Activated CD4-positive, alpha-beta T cell treated with anti-CD3 and anti-CD28 coated beads for 4 hours (primary cell): ENCODE data around the gene SH2D4B.

Source experiments
- DNase-seq, 2 donors: peaks; one replicate each; pipeline ENCODE4 v3.0.0-alpha.2; 2020

SH2D4B gene

GRCh38 chr10:80596391-80597257, 58.9 kb downstream of the SH2D4B start:
- peak; percentile 7 to 38 for DNase-seq

GRCh38 chr10:80598084-80598798, 60.5 kb downstream of the SH2D4B start:
- no peak for DNase-seq

DNA sequence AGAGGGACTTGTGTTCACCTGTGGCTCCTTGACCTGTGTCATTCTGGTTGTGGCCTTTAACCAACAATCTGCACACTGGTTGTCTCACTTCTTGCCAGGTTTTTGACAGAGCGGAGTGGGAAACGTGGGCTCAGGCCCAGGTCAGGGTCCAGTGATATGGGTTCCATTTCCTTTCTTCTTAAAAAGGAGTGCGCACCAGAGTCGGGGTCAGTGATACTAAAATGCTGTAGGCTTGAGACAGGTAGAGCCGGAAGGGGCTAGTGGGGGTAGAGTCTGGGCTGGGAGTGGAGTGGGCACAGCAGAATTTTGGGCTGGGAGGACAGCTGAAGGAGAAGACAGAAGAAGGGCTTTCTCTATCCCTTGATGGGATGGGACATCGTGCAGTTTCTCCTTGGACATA, 61.2 kb downstream of the SH2D4B start:
- DNase-seq: no peak

DNA sequence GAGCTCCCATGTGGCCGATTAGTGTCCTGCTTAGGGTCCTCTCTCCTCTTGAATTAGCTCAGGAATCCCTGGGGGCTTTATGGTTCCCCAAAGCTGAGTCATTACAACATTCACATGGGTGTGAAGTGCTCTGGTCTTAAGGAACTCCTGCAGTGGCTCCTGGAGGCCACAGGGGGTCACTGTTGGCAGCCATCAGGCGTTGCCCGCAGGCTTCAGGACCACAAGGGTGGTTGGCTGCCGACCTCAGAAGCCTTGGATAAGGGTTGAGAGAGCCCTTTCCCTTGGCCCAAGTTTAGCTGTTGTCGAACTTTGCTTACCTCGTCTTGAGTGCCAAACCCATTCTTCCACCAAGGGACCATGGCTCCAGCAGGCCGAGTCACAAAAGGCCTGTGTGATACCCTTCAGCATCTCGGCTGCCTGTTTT, 61.7 kb downstream of the SH2D4B start:
- DNase-seq: no peak

GRCh38 chr10:80600256-80600655, 62.6 kb downstream of the SH2D4B start:
- no peak for DNase-seq

- DNase-seq: no peak
Measured at GRCh38 chr10:80602881-80603280, 65.2 kb downstream of the SH2D4B start.

DNA sequence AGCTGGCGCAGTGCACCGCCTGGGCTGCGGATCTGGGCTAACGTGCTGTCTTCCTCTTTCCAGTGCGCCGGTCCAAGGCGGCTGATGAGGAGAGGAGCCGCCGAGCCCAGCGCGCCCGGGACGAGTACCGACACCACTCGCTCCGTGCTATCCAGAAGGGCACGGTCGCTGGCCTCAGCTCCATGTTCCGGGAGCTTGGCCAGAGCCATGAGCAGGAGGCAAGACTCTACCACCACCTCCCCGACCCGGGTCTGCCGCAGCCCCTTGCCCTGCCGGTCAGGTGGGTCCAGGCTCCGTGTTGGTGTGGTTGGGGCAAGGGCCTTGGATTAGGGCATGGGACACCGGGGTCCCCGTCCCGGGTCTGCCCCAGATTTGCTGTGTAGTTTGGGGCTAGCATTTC, 65.8 kb downstream of the SH2D4B start:
- DNase-seq: no peak

GRCh38 chr10:80608706-80609105, 71.0 kb downstream of the SH2D4B start:
- no peak for DNase-seq

DNA sequence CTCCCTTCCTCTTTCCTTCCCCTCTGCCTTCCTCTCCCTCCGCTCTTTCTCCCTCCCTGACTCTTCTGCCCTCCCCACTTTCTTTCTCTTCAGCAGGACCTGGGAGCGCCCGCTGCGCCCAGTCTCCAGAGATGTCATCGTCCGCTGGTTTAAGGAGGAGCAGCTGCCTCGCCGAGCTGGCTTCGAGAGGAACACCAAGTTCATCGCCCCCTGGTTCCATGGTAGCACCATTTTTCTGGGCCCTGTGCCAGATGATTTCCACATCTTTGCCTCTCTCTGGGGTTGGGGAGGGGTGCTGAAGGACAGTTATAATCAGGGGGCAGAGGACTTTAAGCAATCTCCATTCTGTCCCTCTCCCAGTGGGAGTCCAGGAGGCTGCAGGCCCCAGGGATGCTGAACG, 71.6 kb downstream of the SH2D4B start:
- no peak for DNase-seq

DNA sequence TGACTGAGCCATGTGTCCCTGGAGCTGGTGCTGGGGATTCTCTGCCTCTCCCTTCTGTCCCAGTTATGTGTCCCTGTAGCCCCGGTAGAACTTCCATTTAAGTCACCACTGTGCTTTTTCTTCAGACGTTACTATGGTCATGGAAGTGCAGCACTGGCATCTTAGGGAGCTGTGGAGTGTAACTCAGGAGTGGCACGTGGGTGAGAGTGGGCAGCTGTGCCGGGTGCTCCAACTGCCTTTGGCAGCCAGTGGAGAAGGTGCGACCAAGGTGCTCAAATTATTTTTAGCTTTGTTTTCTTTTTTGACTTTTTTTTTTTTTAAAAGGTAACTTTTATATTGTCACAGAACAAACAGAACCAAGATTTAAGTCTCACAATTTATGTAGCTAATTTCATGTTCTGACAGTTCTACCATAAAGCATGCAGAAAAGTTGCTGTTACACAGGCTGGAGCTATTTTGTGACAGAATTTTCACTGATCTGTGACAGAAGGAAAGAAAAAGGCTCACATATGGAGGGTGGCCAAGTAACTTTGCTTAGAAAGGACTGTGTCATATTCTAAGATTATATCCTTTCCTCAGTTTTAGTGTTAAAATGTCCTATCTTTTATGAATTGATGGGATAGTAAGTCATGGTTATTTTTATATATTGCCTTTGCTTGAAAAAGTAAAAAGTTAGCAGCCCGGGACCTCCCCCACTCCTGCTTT, 73.9 kb downstream of the SH2D4B start:
- DNase-seq: no peak

GRCh38 chr10:80612261-80612660, 74.6 kb downstream of the SH2D4B start:
- no peak for DNase-seq

- DNase-seq: no peak
Measured at GRCh38 chr10:80613466-80614170, 75.9 kb downstream of the SH2D4B start.

DNA sequence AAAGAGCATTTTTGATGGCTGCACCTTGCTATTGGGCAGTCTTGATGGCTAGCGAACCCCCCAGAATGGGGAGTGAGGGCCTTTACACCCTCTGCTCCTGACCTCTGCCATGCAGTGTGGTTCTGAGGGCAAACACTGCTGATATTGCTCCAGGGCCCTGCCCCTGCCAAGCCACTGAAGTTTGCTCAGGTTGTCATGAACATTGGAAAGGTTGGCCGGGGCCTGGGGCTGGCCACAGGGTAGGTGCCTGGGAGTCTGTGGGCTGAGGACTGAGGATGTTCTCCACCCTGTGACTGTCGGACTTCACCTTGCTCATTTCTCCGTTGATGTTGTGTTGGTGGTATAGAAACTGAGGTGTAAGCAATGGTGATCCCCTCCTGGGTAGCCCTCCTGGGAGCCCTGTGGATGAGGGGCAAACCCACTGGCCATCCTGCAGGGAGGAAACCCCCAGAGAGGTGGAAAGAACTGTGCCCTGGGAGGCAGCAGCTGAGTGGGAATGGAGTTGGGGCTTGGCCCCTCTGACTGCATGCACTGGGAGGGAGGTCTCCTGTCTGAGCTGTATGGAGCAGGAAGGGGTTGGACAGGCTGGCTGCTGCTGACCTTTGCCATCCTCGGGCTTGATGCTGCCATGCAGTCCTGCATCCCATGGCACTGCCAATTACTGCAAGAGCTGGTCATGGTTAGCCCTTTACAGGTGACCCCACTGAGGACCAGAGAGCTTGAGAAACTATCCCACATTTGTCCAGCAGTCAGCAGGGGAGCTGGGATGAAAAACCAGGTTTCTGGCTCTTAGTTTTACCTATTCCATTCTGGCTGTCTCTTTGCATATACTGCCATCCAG, 77.1 kb downstream of the SH2D4B start:
- no peak for DNase-seq

DNA sequence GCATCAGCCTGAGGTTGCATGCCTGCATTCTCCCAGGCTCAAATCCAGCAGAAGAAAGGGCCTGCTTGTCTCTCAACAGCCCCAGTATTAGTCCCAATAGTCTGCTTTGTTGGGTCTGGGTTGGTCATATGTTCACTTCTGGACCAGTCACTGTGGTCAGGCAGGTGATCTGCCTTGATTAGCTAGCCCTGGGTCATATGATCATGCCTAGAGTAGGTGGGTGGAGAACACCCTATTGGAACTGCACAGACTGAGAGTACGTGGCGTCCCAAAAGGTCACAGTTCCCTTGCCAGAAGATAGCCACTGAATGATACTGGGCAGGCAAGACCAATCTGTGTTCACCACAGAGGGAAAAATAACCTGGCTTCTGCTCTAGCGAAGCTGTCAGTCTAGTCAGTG, 80.1 kb downstream of the SH2D4B start:
- no peak for DNase-seq

DNA sequence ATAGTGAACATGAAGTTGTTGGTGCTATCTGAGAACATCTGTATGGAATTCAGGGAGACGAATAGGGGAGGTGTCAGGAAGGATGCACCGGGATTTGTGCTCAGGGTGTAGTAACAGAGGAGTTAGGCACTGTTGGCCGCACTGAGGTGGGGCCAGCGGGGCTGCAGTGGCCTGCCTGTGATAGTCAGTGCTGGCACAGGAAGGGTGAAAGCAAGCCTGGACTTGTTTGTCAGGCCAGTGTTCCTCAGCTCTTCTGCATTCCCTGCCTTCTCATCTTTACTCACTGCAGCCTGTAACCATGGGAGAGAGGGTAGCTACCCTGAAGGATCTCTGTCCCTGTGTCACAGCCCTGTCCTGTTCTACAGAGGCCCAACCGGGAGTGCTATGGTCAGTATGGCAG, 81.3 kb downstream of the SH2D4B start:
- DNase-seq: no peak

GRCh38 chr10:80622153-80622552, 84.5 kb downstream of the SH2D4B start:
- DNase-seq: no peak

GRCh38 chr10:80630324-80630723, 92.6 kb downstream of the SH2D4B start:
- DNase-seq: no peak

DNA sequence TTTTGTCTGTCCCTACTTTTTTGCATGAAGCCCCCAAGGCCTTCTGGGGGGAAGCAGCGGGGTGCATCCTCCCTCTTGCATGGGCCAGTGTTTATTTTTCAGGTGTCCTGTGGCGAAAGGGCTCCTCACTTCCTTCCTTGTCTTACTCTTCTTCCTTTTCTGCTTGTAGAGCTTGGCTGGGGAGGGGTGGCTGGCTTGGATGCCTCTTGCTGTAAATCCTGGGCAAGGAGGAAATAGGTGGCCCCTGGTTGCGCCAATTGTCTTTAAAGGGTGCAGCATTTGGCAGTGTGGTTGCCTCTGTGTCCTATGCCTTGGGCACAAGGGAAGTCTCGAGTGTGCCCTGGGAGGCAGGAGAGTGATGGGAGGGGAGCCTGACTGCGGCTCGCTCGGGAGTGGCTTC, 95.0 kb downstream of the SH2D4B start:
- no peak for DNase-seq

GRCh38 chr10:80633383-80633860, 95.7 kb downstream of the SH2D4B start:
- no peak for DNase-seq

DNA sequence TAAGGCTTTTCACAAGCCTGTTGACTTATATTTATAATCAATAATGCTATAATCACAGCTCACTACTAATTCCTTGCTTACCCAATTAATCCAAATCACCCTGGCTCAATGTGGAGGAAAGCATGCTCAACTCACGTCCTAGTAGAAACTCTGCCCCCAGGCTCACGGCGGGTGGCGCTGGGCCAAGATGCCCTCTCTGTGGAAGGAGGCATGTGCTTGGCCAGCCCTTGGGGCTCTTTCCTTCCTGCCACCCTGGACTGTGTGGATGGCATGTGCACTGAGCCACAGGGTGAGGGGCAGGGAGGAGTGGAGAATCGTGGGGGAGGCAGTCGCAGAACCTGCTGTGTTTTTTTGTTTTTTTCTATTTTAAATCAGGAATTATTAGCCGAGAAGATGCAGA, 96.2 kb downstream of the SH2D4B start:
- DNase-seq: no peak

DNA sequence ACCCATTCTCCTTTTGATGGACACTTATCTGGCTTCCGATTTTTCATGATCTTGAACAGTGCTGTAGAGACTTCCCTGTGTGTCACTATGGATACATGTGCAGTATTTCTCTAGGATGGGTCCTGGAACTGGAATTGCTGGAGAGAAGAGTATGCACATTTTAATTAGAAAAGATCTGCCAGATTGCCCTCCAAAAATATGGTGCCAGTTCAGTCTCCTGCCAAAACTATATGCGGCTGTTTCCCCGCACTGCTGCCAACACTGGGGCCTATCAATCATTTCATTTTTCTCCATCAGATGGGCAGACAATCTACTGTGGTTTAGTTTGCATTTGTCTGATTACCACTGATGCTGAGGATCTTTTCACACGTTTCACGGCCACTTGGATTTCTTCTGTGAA, 105.0 kb downstream of the SH2D4B start:
- DNase-seq: no peak

- no peak for DNase-seq
Measured at GRCh38 chr10:80646366-80646765, 108.7 kb downstream of the SH2D4B start.
